Heart left ventricle (tissue), 16 donors: ENCODE data around the gene TNS3. TPM values are rescaled to one million over a fixed set of nuclear protein-coding genes. Genes with fewer than 3 reads are reported as not detected.
A peak's percentile ranks its signal among the peaks of the same experiment; 100 is the strongest.

Experiments used
- ATAC-seq, 4 donors: fragments of 200-7000 bp; cut with Tn5 transposase; one replicate each; pipeline ENCODE4 v1.9.1; 2020 to 2022; ENCODE audit warnings: moderate library complexity in 4 of 4, mild to moderate bottlenecking in 3 of 4, moderate number of reproducible peaks in 1 of 4
- DNase-seq, 5 donors: peaks; one replicate each; pipeline ENCODE4 v3.0.0-alpha.2; 2020
- H3K27ac ChIP-seq, 12 donors: fragments of 200-600 bp; sonication (generic) in 4 of 12; one replicate each; pipeline versions ENCODE4 v1.5.0 to v1.8.0; 2016 to 2022; ENCODE audit warnings: mild to moderate bottlenecking in 2 of 12
- H3K27me3 ChIP-seq, 9 donors: fragments of 200-600 bp; sonication (generic) in 2 of 9; one replicate each; pipeline versions ENCODE4 v1.5.1 to v1.8.0; 2016 to 2022; ENCODE audit warnings: mild to moderate bottlenecking in 3 of 9
- H3K36me3 ChIP-seq, 9 donors: fragments of 200-600 bp; sonication (generic) in 2 of 9; one replicate each; pipeline versions ENCODE4 v1.5.0 to v1.8.0; 2018 to 2022; ENCODE audit warnings: mild to moderate bottlenecking in 2 of 9
- H3K4me1 ChIP-seq, 12 donors: fragments of 200-600 bp; sonication (generic) in 4 of 12; one replicate each; pipeline versions ENCODE4 v1.5.0 to v1.8.0; 2016 to 2022; ENCODE audit warnings: mild to moderate bottlenecking in 3 of 12
- H3K4me3 ChIP-seq, 12 donors: fragments of 200-600 bp; sonication (generic) in 4 of 12; one replicate each; pipeline versions ENCODE4 v1.5.0 to v1.8.0; 2017 to 2022; ENCODE audit warnings: mild to moderate bottlenecking in 9 of 12, moderate library complexity in 4 of 12
- H3K9me3 ChIP-seq, 12 donors: fragments of 200-600 bp; sonication (generic) in 4 of 12; one replicate each; pipeline versions ENCODE4 v1.5.0 to v1.8.0; 2016 to 2022; ENCODE audit warnings: mild to moderate bottlenecking in 1 of 12
- POLR2A ChIP-seq, 2 donors: fragments of 450-650 bp; IDR thresholded peaks; one replicate each; pipeline ENCODE4 v1.6.1; 2017; ENCODE audit warnings: antibody characterized with exemption in 2 of 2, mild to moderate bottlenecking in 2 of 2, moderate library complexity in 2 of 2
- WGBS, 4 donors: extraction: QIAGEN DNeasy Blood & Tissue Kit in 2 of 4; methylation state at CpG; one replicate each; pipeline versions ENCODE4 v1.1.5 to v1.1.7; 2013 to 2018; 5-methylcytosine and 5-hydroxymethylcytosine counted together
- intact Hi-C, 10 donors: fragments of 100-400 bp; cut with DNase I; formaldehyde crosslinking; loops; one replicate each; pipeline versions ENCODE4 v1.11.1 to v1.14.2; 2022
- polyA plus RNA-seq, 2 donors: library from polyadenylated mRNA; stranded (reverse); fragments of 200-250 nt; gene quantifications; one replicate each; pipeline ENCODE4 v1.2.3, GENCODE V29; 2013
- total RNA-seq, 9 donors: library from RNA; depleted of rRNA in 2 of 9; stranded (reverse); fragments of >200 nt in 2 of 9; fragmentation: NEBNext Ultra II Directional in 3 of 9; extraction: Animal tissue kit (Norgen Biotek cat#: 25700) in 3 of 9; gene quantifications; one replicate each; pipeline versions ENCODE4 v1.1.0 to v1.2.4, GENCODE V29; 2016 to 2023
- TF ChIP-seq, protein P1 (sequence below), 12 donors: fragments of 200-600 bp; sonication (generic) in 4 of 12; IDR thresholded peaks; one replicate each; pipeline versions ENCODE4 v1.5.0 to v1.8.0; 2018 to 2022; ENCODE audit warnings: antibody characterized with exemption in 12 of 12, mild to moderate bottlenecking in 5 of 12
- donor health status: ischemic (EF 13 %, LVEDD 7.1; RV severe dilation, severe dysfunction).
- donor health status: healthy with polysubstance abuse.
- donor health status: DM: no; HTN: yes; CAD: no.
- donor health status: DM: no; HTN: no; CAD: no.
- donor health status: ischemic (EF 25% LVEDD 6.9; RV normal size, moderate dysfunction).
- donor health status: ischemic (EF 25% LVEDD 5.7; RV mildly dilated, moderate dysfunction).
- donor health status: healthy.
- donor health status: DM: yes; HTN: yes; CAD: no.
- donor health status: ischemic (EF 35%, LVEDD 5.7; RV mildly dilated, moderate dysfunction).
- donor health status: nonischemic (EF 11% LVEDD 7.7; RV severe dilation, severe dysfunction).
- donor health status: DM: yes; HTN: yes; CAD: no.
- donor health status: PGD.
- donor health status: ischemic (EF 29% LVEDD 5.4; RV normal size, mild dysfunction).
- donor health status: nonischemic (EF 23%, LVEDD 6.1; RV moderate dilation, normal function).

Gene TNS3
- total and polyA plus RNA-seq, 11 donors, result 10.1 to 116 (median 32.7) TPM

DNA sequence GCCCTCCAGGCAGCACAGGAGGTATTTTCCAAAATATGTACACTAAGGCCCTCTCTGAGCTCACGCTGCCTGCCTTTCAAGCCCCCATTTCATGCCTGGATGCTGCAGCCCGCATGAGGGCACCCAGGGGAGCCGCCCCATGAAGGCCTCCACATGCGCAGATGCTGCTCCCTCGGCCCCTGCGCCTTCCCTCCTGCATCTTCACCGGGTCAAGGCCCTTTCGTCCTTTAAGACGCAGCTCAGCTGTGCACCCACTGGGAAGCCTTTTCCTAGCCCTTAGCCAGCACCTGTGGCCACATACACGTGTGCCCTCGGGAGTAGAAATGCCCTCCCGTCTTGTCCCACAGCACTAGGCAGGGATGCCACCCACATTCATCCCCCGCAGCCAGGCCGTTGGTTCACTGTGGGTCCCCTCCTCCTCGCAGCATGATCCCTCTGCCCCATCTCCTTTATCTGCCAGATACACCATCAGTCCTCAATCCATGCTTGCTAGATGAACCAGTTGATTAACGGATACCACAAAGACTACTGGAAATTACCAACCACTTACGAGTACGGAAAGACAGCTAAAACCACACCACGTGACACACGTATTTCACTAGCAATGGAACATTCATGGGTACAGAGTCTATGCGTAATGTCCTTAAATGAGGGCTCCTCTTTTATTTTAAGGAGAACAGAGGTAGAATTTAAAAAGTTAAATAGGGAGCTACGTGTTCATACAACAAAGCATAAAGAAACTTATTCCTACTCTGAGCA is 278.0 kb downstream of the TNS3 start:
- peak overlapping the region in 5 of 12 donors; percentile 27 to 73 (median 63) for H3K27ac ChIP-seq
- no peak overlapping the region for H3K4me3 ChIP-seq
- peaks cover 0 to 58% (median 43%) of the 10 kb centered on the region in 9 donors for H3K36me3 ChIP-seq
- 90 to 95% (median 91%) methylated on average over 22 of the region's 22 CpGs for WGBS, 4 donors
- H3K9me3 ChIP-seq, result peaks cover 0 to 7% (median 0%) of the 10 kb centered on the region in 12 donors
- H3K4me1 ChIP-seq, result peaks cover 0 to 32% (median 13%) of the 10 kb centered on the region in 12 donors
- intact Hi-C loops, result loop anchor here in 1 of 10 donors (2.0 kb wide), 1 partner anchor 37 kb away; no protein-coding TSS in a partner anchor
- DNase-seq (no peak), ATAC-seq (peak in 1 of 4 donors; percentile 4)
- TF ChIP-seq POLR2A (IDR thresholded peaks at IDR 0.05), result no peak
- TF ChIP-seq, protein P1, sequence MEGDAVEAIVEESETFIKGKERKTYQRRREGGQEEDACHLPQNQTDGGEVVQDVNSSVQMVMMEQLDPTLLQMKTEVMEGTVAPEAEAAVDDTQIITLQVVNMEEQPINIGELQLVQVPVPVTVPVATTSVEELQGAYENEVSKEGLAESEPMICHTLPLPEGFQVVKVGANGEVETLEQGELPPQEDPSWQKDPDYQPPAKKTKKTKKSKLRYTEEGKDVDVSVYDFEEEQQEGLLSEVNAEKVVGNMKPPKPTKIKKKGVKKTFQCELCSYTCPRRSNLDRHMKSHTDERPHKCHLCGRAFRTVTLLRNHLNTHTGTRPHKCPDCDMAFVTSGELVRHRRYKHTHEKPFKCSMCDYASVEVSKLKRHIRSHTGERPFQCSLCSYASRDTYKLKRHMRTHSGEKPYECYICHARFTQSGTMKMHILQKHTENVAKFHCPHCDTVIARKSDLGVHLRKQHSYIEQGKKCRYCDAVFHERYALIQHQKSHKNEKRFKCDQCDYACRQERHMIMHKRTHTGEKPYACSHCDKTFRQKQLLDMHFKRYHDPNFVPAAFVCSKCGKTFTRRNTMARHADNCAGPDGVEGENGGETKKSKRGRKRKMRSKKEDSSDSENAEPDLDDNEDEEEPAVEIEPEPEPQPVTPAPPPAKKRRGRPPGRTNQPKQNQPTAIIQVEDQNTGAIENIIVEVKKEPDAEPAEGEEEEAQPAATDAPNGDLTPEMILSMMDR (IDR thresholded peaks at IDR 0.05), result no peak
- H3K27me3 ChIP-seq, result no peaks in the 10 kb centered on the region

DNA sequence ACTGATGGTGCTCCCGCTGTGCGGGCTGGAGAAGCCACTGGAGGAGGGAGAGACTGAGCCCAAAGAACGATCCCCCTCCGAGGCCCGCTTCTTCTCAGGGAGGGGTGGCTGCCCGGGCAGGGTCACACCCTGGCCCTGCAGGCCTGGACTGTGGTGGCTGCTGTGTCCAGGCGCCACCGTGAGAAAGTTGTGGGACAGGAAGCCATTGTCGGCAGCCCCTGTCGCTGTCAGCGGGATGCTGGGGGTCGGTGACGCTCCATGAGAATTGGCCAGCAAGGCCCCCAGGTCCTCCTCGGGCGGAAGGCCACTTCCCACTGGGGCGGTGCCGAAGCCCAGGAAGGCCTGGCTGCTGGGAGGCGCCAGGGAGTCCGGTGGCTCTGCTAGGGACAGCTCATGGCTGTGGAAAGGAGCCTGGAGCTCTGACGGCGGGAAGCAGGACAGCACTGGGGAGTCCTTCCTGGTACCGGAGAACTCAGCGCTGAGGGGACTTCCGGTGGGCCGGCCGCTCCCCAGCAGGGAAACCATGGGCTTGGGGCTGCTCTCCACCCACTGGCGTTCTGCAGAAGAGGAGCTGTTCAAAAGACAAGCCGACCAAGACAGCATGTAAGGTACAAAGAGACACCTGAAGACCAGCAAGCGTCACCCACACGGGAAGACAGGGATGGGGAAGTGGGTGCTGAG is 278.8 kb downstream of the TNS3 start:
- Histone ChIP-seq H3K4me3 (no peak overlapping the region), H3K9me3 (peaks cover 0 to 2% (median 0%) of the 10 kb centered on the region in 12 donors), H3K4me1 (peaks cover 0 to 33% (median 13%) of the 10 kb centered on the region in 12 donors), H3K27ac (peak overlapping the region in 3 of 12 donors; percentile 8 to 52 (median 28)), H3K27me3 (no peaks in the 10 kb centered on the region), H3K36me3 (peaks cover 0 to 65% (median 47%) of the 10 kb centered on the region in 9 donors)
- 86 to 92% (median 88%) methylated on average over 26 to 30 of the region's 30 CpGs for WGBS, 4 donors
- TF ChIP-seq, protein P1 (IDR thresholded peaks at IDR 0.05), result no peak
- no peak for TF ChIP-seq POLR2A (IDR thresholded peaks at IDR 0.05)
- no peak for DNase-seq
- peak in 1 of 4 donors; percentile 25 for ATAC-seq
- intact Hi-C loops, result no loop called here

DNA sequence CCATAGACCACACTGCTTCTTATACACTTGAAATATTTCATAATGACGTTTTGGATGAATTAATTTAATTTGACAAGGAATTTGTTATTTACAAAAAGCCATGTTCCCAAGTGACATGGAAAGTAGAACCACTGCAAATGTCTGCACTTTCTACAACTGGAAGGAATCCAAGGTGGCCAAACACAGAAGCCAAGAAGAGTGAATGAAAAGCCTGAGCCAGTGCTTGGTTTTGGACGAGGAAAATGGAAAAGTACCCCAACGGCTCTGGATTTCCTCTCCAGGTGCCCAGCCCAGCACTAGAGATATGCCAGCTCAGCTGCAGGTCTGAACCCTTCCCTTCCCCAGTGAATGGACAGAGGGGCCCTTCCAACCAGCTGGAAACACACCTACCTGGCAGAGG is 279.4 kb downstream of the TNS3 start:
- H3K27me3 ChIP-seq, result no peaks in the 10 kb centered on the region
- peaks cover 0 to 66% (median 47%) of the 10 kb centered on the region in 9 donors for H3K36me3 ChIP-seq
- H3K9me3 ChIP-seq, result no peaks in the 10 kb centered on the region
- ATAC-seq (no peak), DNase-seq (no peak)
- intact Hi-C loops, result no loop called here
- no peak for TF ChIP-seq POLR2A (IDR thresholded peaks at IDR 0.05)
- TF ChIP-seq, protein P1 (IDR thresholded peaks at IDR 0.05), result no peak
- H3K4me3 ChIP-seq, result no peak overlapping the region
- peaks cover 0 to 33% (median 13%) of the 10 kb centered on the region in 12 donors for H3K4me1 ChIP-seq
- 35 to 49% (median 45%) methylated on average over 3 of the region's 3 CpGs for WGBS, 4 donors
- H3K27ac ChIP-seq, result peak overlapping the region in 3 of 12 donors; percentile 8 to 52 (median 28)
